ENCODE measurements around the gene BRCC3.

DNA sequence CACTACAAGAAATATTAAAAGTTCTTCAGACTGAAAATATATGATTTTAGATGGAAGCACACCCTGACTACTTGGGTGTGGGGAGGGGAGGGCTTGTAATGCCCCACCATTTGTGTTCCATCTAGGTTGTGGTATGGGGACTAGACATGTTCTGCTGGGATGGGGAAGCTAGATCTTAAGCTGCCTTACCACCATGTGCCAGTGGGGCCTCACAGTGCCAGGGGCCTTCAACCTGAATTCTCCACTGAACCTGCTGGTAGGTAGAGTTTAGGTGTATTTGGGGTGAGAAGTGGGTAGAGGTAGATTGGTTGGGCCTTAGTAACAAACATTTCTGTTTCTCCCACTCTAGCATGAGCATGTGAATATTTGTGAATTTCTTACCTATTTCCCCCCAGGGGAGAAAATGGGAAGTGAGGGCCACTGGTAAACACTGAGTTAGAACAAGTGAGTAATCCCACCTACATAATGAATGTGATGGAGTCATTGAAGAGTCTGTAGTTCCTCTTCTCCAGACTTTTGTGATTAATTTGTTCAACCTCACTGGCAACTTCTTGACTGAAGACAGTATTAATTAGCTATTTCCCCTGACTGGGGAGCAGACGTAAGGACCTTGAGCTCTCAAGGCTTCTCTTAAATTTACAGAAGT, 44.0 kb downstream of the BRCC3 start:
- TF ChIP-seq YY1 (IDR thresholded peaks at IDR 0.05; ENCODE audit: extremely low read depth, insufficient replicate concordance, low read depth, low read length) (no peak), POLR2A (IDR thresholded peaks at IDR 0.05; ENCODE audit: borderline replicate concordance, extremely low read depth, insufficient read depth, insufficient read length) (no peak)
- TF ChIP-seq, protein P1, sequence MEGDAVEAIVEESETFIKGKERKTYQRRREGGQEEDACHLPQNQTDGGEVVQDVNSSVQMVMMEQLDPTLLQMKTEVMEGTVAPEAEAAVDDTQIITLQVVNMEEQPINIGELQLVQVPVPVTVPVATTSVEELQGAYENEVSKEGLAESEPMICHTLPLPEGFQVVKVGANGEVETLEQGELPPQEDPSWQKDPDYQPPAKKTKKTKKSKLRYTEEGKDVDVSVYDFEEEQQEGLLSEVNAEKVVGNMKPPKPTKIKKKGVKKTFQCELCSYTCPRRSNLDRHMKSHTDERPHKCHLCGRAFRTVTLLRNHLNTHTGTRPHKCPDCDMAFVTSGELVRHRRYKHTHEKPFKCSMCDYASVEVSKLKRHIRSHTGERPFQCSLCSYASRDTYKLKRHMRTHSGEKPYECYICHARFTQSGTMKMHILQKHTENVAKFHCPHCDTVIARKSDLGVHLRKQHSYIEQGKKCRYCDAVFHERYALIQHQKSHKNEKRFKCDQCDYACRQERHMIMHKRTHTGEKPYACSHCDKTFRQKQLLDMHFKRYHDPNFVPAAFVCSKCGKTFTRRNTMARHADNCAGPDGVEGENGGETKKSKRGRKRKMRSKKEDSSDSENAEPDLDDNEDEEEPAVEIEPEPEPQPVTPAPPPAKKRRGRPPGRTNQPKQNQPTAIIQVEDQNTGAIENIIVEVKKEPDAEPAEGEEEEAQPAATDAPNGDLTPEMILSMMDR (IDR thresholded peaks at IDR 0.05 in 2 of 3, conservative IDR thresholded peaks at IDR 0.05 in 1 of 3; ENCODE audit: borderline replicate concordance in 1 of 3, insufficient read depth in 1 of 3, low read depth in 2 of 3, low read length in 2 of 3), result no peak
